ENCODE measurements around the gene OTULIN. TPM values are rescaled to one million over a fixed set of nuclear protein-coding genes. Genes with fewer than 3 reads are reported as not detected.
A peak's percentile ranks its signal among the peaks of the same experiment; 100 is the strongest.

The OTULIN gene
- 10 to 100 TPM; 18.6 to 24.4 (median 20.5) TPM for polyA plus RNA-seq (ENCODE audit: insufficient read length in 4 of 4)

- peak; percentile 71 to 90 (median 84) for DNase-seq (ENCODE audit: low read depth in 4 of 4, low spot score in 2 of 4)
These were observed at the start of gene OTULIN for GRCh38 chr5:14664270-14665100. Gene OTULIN, plus strand, starts transcription at chr5:14664718. Its CDS starts 108 bp downstream, at chr5:14664826.

GRCh38 chr5:14615365-14615764, 49.2 kb upstream of the OTULIN start:
- no peak for DNase-seq (ENCODE audit: low read depth in 4 of 4, low spot score in 2 of 4)

- no peak for DNase-seq (ENCODE audit: low read depth in 4 of 4, low spot score in 2 of 4)
These were observed 47.1 kb upstream of the OTULIN start for GRCh38 chr5:14617441-14617840.

GRCh38 chr5:14627270-14627669, 37.2 kb upstream of the OTULIN start:
- no peak for DNase-seq (ENCODE audit: low read depth in 4 of 4, low spot score in 2 of 4)

- peak in 3 of 4 donors; percentile 19 to 43 (median 28) for DNase-seq (ENCODE audit: low read depth in 4 of 4, low spot score in 2 of 4)
These were observed 36.2 kb upstream of the OTULIN start for GRCh38 chr5:14628346-14628745.

- DNase-seq (ENCODE audit: low read depth in 4 of 4, low spot score in 2 of 4): no peak
These were observed 33.8 kb upstream of the OTULIN start for GRCh38 chr5:14630671-14631070.

- no peak for DNase-seq (ENCODE audit: low read depth in 4 of 4, low spot score in 2 of 4)
These were observed 28.9 kb upstream of the OTULIN start for GRCh38 chr5:14635656-14636055.

- DNase-seq (ENCODE audit: low read depth in 4 of 4, low spot score in 2 of 4): no peak
These were observed 23.8 kb upstream of the OTULIN start for GRCh38 chr5:14640765-14641164.

GRCh38 chr5:14644623-14645237, 19.8 kb upstream of the OTULIN start:
- DNase-seq (ENCODE audit: low read depth in 4 of 4, low spot score in 2 of 4): no peak

- DNase-seq (ENCODE audit: low read depth in 4 of 4, low spot score in 2 of 4): no peak
These were observed 14.5 kb upstream of the OTULIN start for GRCh38 chr5:14650052-14650451.

GRCh38 chr5:14655146-14655741, 9.3 kb upstream of the OTULIN start:
- DNase-seq (ENCODE audit: low read depth in 4 of 4, low spot score in 2 of 4): no peak

GRCh38 chr5:14656898-14657297, 7.6 kb upstream of the OTULIN start:
- DNase-seq (ENCODE audit: low read depth in 4 of 4, low spot score in 2 of 4): no peak

- no peak for DNase-seq (ENCODE audit: low read depth in 4 of 4, low spot score in 2 of 4)
These were observed 4.5 kb upstream of the OTULIN start for GRCh38 chr5:14659821-14660607.

- no peak for DNase-seq (ENCODE audit: low read depth in 4 of 4, low spot score in 2 of 4)
These were observed 3.7 kb upstream of the OTULIN start for GRCh38 chr5:14660833-14661232.

GRCh38 chr5:14662721-14663260, 1.7 kb upstream of the OTULIN start:
- no peak for DNase-seq (ENCODE audit: low read depth in 4 of 4, low spot score in 2 of 4)

GRCh38 chr5:14663734-14664269, 716 bp upstream of the OTULIN start:
- DNase-seq (ENCODE audit: low read depth in 4 of 4, low spot score in 2 of 4): no peak

- no peak for DNase-seq (ENCODE audit: low read depth in 4 of 4, low spot score in 2 of 4)
These were observed 744 bp downstream of the OTULIN start for GRCh38 chr5:14665101-14665822.

GRCh38 chr5:14665949-14666348, 1.4 kb downstream of the OTULIN start:
- DNase-seq (ENCODE audit: low read depth in 4 of 4, low spot score in 2 of 4): no peak

GRCh38 chr5:14666357-14666756, 1.8 kb downstream of the OTULIN start:
- no peak for DNase-seq (ENCODE audit: low read depth in 4 of 4, low spot score in 2 of 4)

- DNase-seq (ENCODE audit: low read depth in 4 of 4, low spot score in 2 of 4): no peak
These were observed 2.8 kb downstream of the OTULIN start for GRCh38 chr5:14667290-14667689.
